ENCODE data around the gene KLF7.

Gene KLF7

GRCh38 chr2:207132019-207132418, 33.7 kb downstream of the KLF7 start:
- TF ChIP-seq EZH2 (IDR thresholded peaks at IDR 0.05; ENCODE audit: borderline replicate concordance, low read depth, low read length, severe bottlenecking) = no peak
- TF ChIP-seq, protein P1, sequence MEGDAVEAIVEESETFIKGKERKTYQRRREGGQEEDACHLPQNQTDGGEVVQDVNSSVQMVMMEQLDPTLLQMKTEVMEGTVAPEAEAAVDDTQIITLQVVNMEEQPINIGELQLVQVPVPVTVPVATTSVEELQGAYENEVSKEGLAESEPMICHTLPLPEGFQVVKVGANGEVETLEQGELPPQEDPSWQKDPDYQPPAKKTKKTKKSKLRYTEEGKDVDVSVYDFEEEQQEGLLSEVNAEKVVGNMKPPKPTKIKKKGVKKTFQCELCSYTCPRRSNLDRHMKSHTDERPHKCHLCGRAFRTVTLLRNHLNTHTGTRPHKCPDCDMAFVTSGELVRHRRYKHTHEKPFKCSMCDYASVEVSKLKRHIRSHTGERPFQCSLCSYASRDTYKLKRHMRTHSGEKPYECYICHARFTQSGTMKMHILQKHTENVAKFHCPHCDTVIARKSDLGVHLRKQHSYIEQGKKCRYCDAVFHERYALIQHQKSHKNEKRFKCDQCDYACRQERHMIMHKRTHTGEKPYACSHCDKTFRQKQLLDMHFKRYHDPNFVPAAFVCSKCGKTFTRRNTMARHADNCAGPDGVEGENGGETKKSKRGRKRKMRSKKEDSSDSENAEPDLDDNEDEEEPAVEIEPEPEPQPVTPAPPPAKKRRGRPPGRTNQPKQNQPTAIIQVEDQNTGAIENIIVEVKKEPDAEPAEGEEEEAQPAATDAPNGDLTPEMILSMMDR (IDR thresholded peaks at IDR 0.05; ENCODE audit: borderline replicate concordance, extremely low read depth, low read length, poor library complexity, severe bottlenecking) = no peak
- Histone ChIP-seq H3K27me3 (ENCODE audit: insufficient read depth, low read length, poor library complexity) (no peaks in the 10 kb centered on the region), H3K9me3 (ENCODE audit: insufficient read depth, low read length, severe bottlenecking) (no peaks in the 10 kb centered on the region), H3K36me3 (ENCODE audit: insufficient read depth, low read length) (no peaks in the 10 kb centered on the region), H3K27ac (ENCODE audit: low read length) (no peak overlapping the region), H4K20me1 (ENCODE audit: insufficient read depth, low read length) (no peaks in the 10 kb centered on the region), H3K9ac (ENCODE audit: low read depth, low read length) (no peak overlapping the region), H2AFZ (ENCODE audit: low read depth, low read length) (no peak overlapping the region), H3K4me3 (ENCODE audit: low read depth in 1 of 2, low read length in 2 of 2) (no peak overlapping the region), H3K4me2 (ENCODE audit: insufficient read depth, low read length) (no peak overlapping the region), H3K79me2 (ENCODE audit: insufficient read depth, low read length) (no peaks in the 10 kb centered on the region), H3K4me1 (ENCODE audit: insufficient read depth, low read length) (0 out of 2 replicates have a peak, but pooled peaks cover 3% of the 10 kb centered on the region)
- ATAC-seq (ENCODE audit: insufficient read depth, low read depth) (no peak), DNase-seq (no peak)

DNA sequence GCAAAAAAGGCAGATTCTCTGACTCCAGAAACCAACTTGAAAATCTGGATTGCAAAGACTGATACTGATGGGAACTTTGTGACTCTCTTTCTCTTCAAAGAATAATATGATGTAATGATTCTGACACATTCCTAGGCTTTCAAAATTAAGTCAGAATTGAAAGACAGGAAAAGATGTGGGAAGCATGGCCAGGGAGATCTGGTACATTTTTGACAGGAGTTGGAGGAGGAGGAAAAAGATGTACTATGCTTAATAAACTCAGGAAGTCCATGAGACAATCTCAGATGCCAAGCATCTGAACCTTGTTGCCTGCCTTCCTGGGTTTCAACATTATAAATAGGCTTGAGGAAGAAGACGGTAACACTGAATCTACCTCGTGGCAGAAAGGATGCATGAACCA, 34.2 kb downstream of the KLF7 start:
- Histone ChIP-seq H3K9me3 (ENCODE audit: insufficient read depth, low read length, severe bottlenecking) (no peaks in the 10 kb centered on the region), H3K9ac (ENCODE audit: low read depth, low read length) (no peak overlapping the region), H3K4me1 (ENCODE audit: insufficient read depth, low read length) (0 out of 2 replicates have a peak, but pooled peaks cover 3% of the 10 kb centered on the region), H3K4me3 (ENCODE audit: low read depth in 1 of 2, low read length in 2 of 2) (no peak overlapping the region), H3K36me3 (ENCODE audit: insufficient read depth, low read length) (no peaks in the 10 kb centered on the region), H3K79me2 (ENCODE audit: insufficient read depth, low read length) (no peaks in the 10 kb centered on the region), H2AFZ (ENCODE audit: low read depth, low read length) (no peak overlapping the region), H3K27ac (ENCODE audit: low read length) (no peak overlapping the region), H4K20me1 (ENCODE audit: insufficient read depth, low read length) (no peaks in the 10 kb centered on the region), H3K27me3 (ENCODE audit: insufficient read depth, low read length, poor library complexity) (no peaks in the 10 kb centered on the region), H3K4me2 (ENCODE audit: insufficient read depth, low read length) (no peak overlapping the region)
- TF ChIP-seq, protein P1 (IDR thresholded peaks at IDR 0.05; ENCODE audit: borderline replicate concordance, extremely low read depth, low read length, poor library complexity, severe bottlenecking) = no peak
- no peak for TF ChIP-seq EZH2 (IDR thresholded peaks at IDR 0.05; ENCODE audit: borderline replicate concordance, low read depth, low read length, severe bottlenecking)
- no peak for DNase-seq
- no peak for ATAC-seq (ENCODE audit: insufficient read depth, low read depth)

DNA sequence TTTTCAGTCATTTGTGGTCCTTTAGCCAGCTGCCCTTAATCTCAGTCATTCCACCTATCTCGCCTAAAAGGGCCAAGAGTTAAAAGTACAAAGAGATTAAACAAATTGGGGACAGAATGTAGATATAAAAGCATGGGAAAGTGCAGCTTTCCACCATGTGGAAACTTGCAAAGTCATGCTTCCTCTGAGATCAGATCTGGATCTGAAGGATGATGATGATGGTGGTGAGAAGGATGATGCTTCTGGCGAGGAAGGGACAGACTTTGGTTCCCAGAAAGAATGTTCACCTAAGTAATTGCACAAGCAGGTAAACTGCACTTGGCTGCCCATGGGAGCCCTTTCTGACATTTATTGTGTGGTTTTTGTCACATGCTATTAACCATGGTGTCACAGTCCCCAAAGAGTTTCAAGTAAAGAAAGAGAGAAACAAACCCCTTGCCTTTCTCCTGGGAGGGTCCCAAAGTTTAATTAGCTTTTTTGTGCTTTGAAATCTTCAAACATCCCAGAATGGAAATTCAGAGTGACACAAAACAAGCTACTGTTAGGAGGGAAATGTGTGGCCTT, 34.7 kb downstream of the KLF7 start:
- no peak overlapping the region for H3K27ac ChIP-seq (ENCODE audit: low read length)
- H3K4me2 ChIP-seq (ENCODE audit: insufficient read depth, low read length) = no peak overlapping the region
- H3K36me3 ChIP-seq (ENCODE audit: insufficient read depth, low read length) = no peaks in the 10 kb centered on the region
- H3K4me3 ChIP-seq (ENCODE audit: low read depth in 1 of 2, low read length in 2 of 2) = no peak overlapping the region
- ATAC-seq (ENCODE audit: insufficient read depth, low read depth) = no peak
- H3K79me2 ChIP-seq (ENCODE audit: insufficient read depth, low read length) = no peaks in the 10 kb centered on the region
- H3K9me3 ChIP-seq (ENCODE audit: insufficient read depth, low read length, severe bottlenecking) = no peaks in the 10 kb centered on the region
- no peaks in the 10 kb centered on the region for H3K27me3 ChIP-seq (ENCODE audit: insufficient read depth, low read length, poor library complexity)
- no peak for TF ChIP-seq EZH2 (IDR thresholded peaks at IDR 0.05; ENCODE audit: borderline replicate concordance, low read depth, low read length, severe bottlenecking)
- TF ChIP-seq, protein P1 (IDR thresholded peaks at IDR 0.05; ENCODE audit: borderline replicate concordance, extremely low read depth, low read length, poor library complexity, severe bottlenecking) = no peak
- H3K4me1 ChIP-seq (ENCODE audit: insufficient read depth, low read length) = 0 out of 2 replicates have a peak, but pooled peaks cover 3% of the 10 kb centered on the region
- no peak for DNase-seq
- no peak overlapping the region for H3K9ac ChIP-seq (ENCODE audit: low read depth, low read length)
- H2AFZ ChIP-seq (ENCODE audit: low read depth, low read length) = no peak overlapping the region
- H4K20me1 ChIP-seq (ENCODE audit: insufficient read depth, low read length) = no peaks in the 10 kb centered on the region

Measured in DND-41 (cell line).